H9 (cell line): Measurements from ENCODE around the gene GHR. TPM values are rescaled to one million over a fixed set of nuclear protein-coding genes. Genes with fewer than 3 reads are reported as not detected.

ENCODE experiments used
- DNase-seq: peaks from one replicate; pipeline ENCODE4 v3.0.0-alpha.2; 2017
- H2AFZ ChIP-seq: one replicate; pipeline ENCODE4 v1.6.1; 2013; ENCODE audit warnings: mild to moderate bottlenecking, low read length, control low read depth, moderate library complexity
- H2AK5ac ChIP-seq: 2 replicates; pipeline ENCODE4 v1.6.1; 2013; ENCODE audit warnings: low read length, control low read depth, mixed read lengths; ENCODE audit not compliant: insufficient read length
- H2BK120ac ChIP-seq: one replicate; pipeline ENCODE4 v1.6.1; 2013; ENCODE audit warnings: low read depth, mild to moderate bottlenecking, low read length, control low read depth, inconsistent platforms; ENCODE audit not compliant: poor library complexity, severe bottlenecking
- H2BK12ac ChIP-seq: 2 replicates; pipeline ENCODE4 v1.6.1; 2013; ENCODE audit warnings: low read length, control low read depth, mixed read lengths, low read depth; ENCODE audit not compliant: insufficient read length
- H2BK15ac ChIP-seq: 2 replicates; pipeline ENCODE4 v1.6.1; 2013; ENCODE audit warnings: low read depth, low read length, control low read depth
- H2BK20ac ChIP-seq: one replicate; pipeline ENCODE4 v1.6.1; 2013; ENCODE audit warnings: low read depth, mild to moderate bottlenecking, low read length, control low read depth, inconsistent platforms; ENCODE audit not compliant: poor library complexity, severe bottlenecking
- H2BK5ac ChIP-seq: 2 replicates; pipeline ENCODE4 v1.6.1; 2013; ENCODE audit warnings: low read length, control low read depth, mixed read lengths; ENCODE audit not compliant: insufficient read length
- H3K14ac ChIP-seq: 2 replicates; pipeline ENCODE4 v1.6.1; 2013; ENCODE audit warnings: low read length, control low read depth; ENCODE audit not compliant: insufficient read depth
- H3K18ac ChIP-seq: 2 replicates; pipeline ENCODE4 v1.6.1; 2013; ENCODE audit warnings: low read depth, mild to moderate bottlenecking, mixed read lengths, low read length, control low read depth; ENCODE audit not compliant: insufficient read length
- H3K23ac ChIP-seq: 2 replicates; pipeline ENCODE4 v1.6.1; 2013; ENCODE audit warnings: low read length, control low read depth, mixed read lengths, low read depth; ENCODE audit not compliant: insufficient read length
- H3K23me2 ChIP-seq: 2 replicates; pipeline ENCODE4 v1.6.1; 2013; ENCODE audit warnings: low read depth, mild to moderate bottlenecking, mixed read lengths, low read length, control low read depth; ENCODE audit not compliant: insufficient read length, poor library complexity, severe bottlenecking
- H3K27ac ChIP-seq: 2 replicates; pipeline ENCODE4 v1.5.1; 2013; ENCODE audit warnings: low read length, control low read depth, mixed read lengths, low read depth; ENCODE audit not compliant: insufficient read length
- H3K27me3 ChIP-seq: 2 replicates; pipeline ENCODE4 v1.6.1; 2013; ENCODE audit warnings: low read length, control low read depth, inconsistent platforms; ENCODE audit not compliant: insufficient read depth
- H3K4ac ChIP-seq: 2 replicates; pipeline ENCODE4 v1.6.1; 2013; ENCODE audit warnings: low read depth, mild to moderate bottlenecking, control low read depth, inconsistent platforms, low read length, moderate library complexity
- H3K4me1 ChIP-seq: 2 replicates; pipeline ENCODE4 v1.6.1; 2013; ENCODE audit warnings: low read length, control low read depth, inconsistent platforms; ENCODE audit not compliant: insufficient read depth
- H3K4me2 ChIP-seq: 2 replicates; pipeline ENCODE4 v1.6.1; 2013; ENCODE audit warnings: low read length, control low read depth, mixed read lengths; ENCODE audit not compliant: insufficient read length, insufficient read depth
- H3K56ac ChIP-seq: 2 replicates; pipeline ENCODE4 v1.6.1; 2013; ENCODE audit warnings: low read depth, mild to moderate bottlenecking, mixed read lengths, low read length, control low read depth; ENCODE audit not compliant: insufficient read length
- H3K79me1 ChIP-seq: 2 replicates; pipeline ENCODE4 v1.6.1; 2013; ENCODE audit warnings: low read depth, mild to moderate bottlenecking, moderate library complexity, low read length, control low read depth, inconsistent platforms; ENCODE audit not compliant: insufficient read depth, poor library complexity, severe bottlenecking
- H3K79me2 ChIP-seq: 2 replicates; pipeline ENCODE4 v1.6.1; 2013; ENCODE audit warnings: low read length, control low read depth, inconsistent platforms; ENCODE audit not compliant: insufficient read depth
- H3K9ac ChIP-seq: 2 replicates; pipeline ENCODE4 v1.6.1; 2013; ENCODE audit warnings: low read length, control low read depth, mixed read lengths; ENCODE audit not compliant: insufficient read length; ENCODE audit errors: extremely low read depth
- H3K9me3 ChIP-seq: one replicate; pipeline ENCODE4 v1.6.1; 2013; ENCODE audit warnings: low read depth, low read length, inconsistent platforms; ENCODE audit not compliant: control insufficient read depth
- H3T11ph ChIP-seq: one replicate; pipeline ENCODE4 v1.6.1; 2013; ENCODE audit warnings: mild to moderate bottlenecking, low read length, control low read depth, inconsistent platforms
- H4K20me1 ChIP-seq: one replicate; pipeline ENCODE4 v1.6.1; 2013; ENCODE audit not compliant: control insufficient read depth, insufficient read length, insufficient read depth
- H4K5ac ChIP-seq: 2 replicates; pipeline ENCODE4 v1.6.1; 2013; ENCODE audit warnings: low read depth, mild to moderate bottlenecking, mixed read lengths, low read length, control low read depth; ENCODE audit not compliant: insufficient read length
- H4K8ac ChIP-seq: replicated peaks from 2 replicates; pipeline ENCODE4 v1.6.1; 2013; ENCODE audit warnings: low read length, control low read depth, mixed read lengths, low read depth; ENCODE audit not compliant: insufficient read length
- H4K91ac ChIP-seq: 2 replicates; pipeline ENCODE4 v1.6.1; 2013; ENCODE audit warnings: low read depth, mild to moderate bottlenecking, moderate library complexity, mixed read lengths, low read length, control low read depth; ENCODE audit not compliant: insufficient read length
- H3K27ac Mint-ChIP-seq, 3 experiments: 2 replicates in 2 of 3; 3 replicates in 1 of 3; pipeline ENCODE4 v1.8.0; 2020 to 2021; ENCODE audit warnings: mixed read lengths in 3 of 3, mild to moderate bottlenecking in 1 of 3, moderate library complexity in 1 of 3
- H3K27me3 Mint-ChIP-seq: 2 replicates; pipeline ENCODE4 v1.8.0; 2021; ENCODE audit warnings: low read depth, mild to moderate bottlenecking, moderate library complexity, mixed read lengths
- H3K36me3 Mint-ChIP-seq, 3 experiments: 2 replicates in 2 of 3; 3 replicates in 1 of 3; pipeline ENCODE4 v1.8.0; 2020 to 2021; ENCODE audit warnings: low read depth in 3 of 3, mixed read lengths in 3 of 3; ENCODE audit not compliant: insufficient read depth in 1 of 3
- H3K4me1 Mint-ChIP-seq, 2 experiments: 2 replicates each; pipeline ENCODE4 v1.8.0; 2020; ENCODE audit warnings: mixed read lengths in 2 of 2
- H3K4me3 Mint-ChIP-seq, 2 experiments: 2 replicates in 1 of 2; 3 replicates in 1 of 2; pipeline ENCODE4 v1.8.0; 2020 to 2021; ENCODE audit warnings: mild to moderate bottlenecking in 2 of 2, mixed read lengths in 2 of 2, moderate library complexity in 1 of 2
- H3K9me3 Mint-ChIP-seq, 2 experiments: 2 replicates in 1 of 2; 3 replicates in 1 of 2; pipeline ENCODE4 v1.8.0; 2020; ENCODE audit warnings: mild to moderate bottlenecking in 2 of 2, mixed read lengths in 2 of 2, moderate library complexity in 1 of 2
- WGBS: extraction: QIAGEN DNeasy Blood & Tissue Kit; methylation state at CpG from one replicate; pipeline ENCODE4 v1.1.7; 2013; ENCODE audit warnings: missing lambda C conversion rate, low lambda C conversion rate, mixed read lengths; ENCODE audit not compliant: insufficient read length; ENCODE audit errors: extremely low coverage; 5-methylcytosine and 5-hydroxymethylcytosine counted together
- total RNA-seq: library from RNA; stranded (reverse); gene quantifications from 2 replicates; pipeline ENCODE4 v1.2.1, GENCODE V29; 2021
- TF ChIP-seq, protein P1 (sequence below): fragments of 200-600 bp; sonication (generic); conservative IDR thresholded peaks from 3 replicates; pipeline ENCODE4 v1.8.0; 2021; ENCODE audit warnings: antibody characterized with exemption, mild to moderate bottlenecking

GHR gene
- total RNA-seq, 1 experiment from 2014 or later = 0.20 TPM

DNA sequence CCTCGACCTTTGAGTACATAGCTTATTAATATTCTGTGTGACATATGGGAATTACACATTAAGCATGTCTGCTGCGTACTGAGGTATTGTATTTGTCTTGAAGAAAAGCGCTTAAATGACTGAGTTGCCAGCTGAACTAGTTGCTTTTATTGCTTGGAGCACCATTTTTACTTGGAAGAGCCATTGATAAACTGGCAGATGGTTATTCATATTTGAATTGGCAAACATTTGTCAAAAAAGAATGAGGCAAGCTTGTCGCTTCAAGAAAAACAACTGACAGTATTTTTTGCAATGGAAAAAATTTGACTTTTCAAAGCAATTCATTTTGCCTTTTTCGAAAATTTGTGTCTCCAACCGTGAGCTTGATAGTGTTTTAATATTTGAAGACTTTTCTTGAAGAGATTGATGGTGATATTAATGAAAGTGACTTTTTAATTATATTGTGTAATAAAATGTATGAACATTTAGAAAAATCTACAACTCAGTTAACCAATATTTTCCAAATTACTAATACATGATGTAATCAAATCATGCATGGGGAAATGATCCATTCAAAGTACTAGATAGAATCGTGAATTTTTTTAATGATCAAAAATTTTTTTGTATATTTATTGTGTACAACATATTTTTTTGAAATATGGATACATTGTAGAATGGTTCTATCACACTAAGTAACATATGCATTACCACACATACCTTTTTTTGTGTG is 278.3 kb downstream of the GHR start:
- Histone ChIP-seq H3K27ac (no peak overlapping the region), H2AFZ (no peak overlapping the region), H2BK20ac (no peak overlapping the region), H2BK12ac (no peak overlapping the region), H3K4me2 (no peak overlapping the region), H4K5ac (no peak overlapping the region), H3K79me2 (no peaks in the 10 kb centered on the region), H4K91ac (no peak overlapping the region), H3K9ac (no peak overlapping the region), H3K14ac (no peak overlapping the region), H2BK120ac (no peak overlapping the region), H3K9me3 (no peaks in the 10 kb centered on the region), H2BK15ac (no peak overlapping the region), H4K8ac (no peak overlapping the region), H3K4ac (no peak overlapping the region), H3K56ac (no peak overlapping the region), H3K23ac (no peak overlapping the region), H2AK5ac (no peak overlapping the region), H3K18ac (no peak overlapping the region), H2BK5ac (no peak overlapping the region), H3K23me2 (no peaks in the 10 kb centered on the region), H3K27me3 (no peaks in the 10 kb centered on the region), H3K79me1 (no peaks in the 10 kb centered on the region), H3T11ph (no peak overlapping the region), H3K4me1 (no peaks in the 10 kb centered on the region), H4K20me1 (no peaks in the 10 kb centered on the region)
- H3K27me3 Mint-ChIP-seq = no peaks in the 10 kb centered on the region
- H3K9me3 Mint-ChIP-seq = peaks cover 17 to 27% of the 10 kb centered on the region in 2 experiments; a peak in 4 of 5 replicates
- H3K27ac Mint-ChIP-seq = no peak overlapping the region
- H3K4me1 Mint-ChIP-seq = no peaks in the 10 kb centered on the region
- no CpG with 5 or more reads among the region's 7 CpGs for WGBS
- H3K4me3 Mint-ChIP-seq = no peak overlapping the region
- peaks cover 0 to 1% (median 0%) of the 10 kb centered on the region in 3 experiments; a peak in 1 of 7 replicates for H3K36me3 Mint-ChIP-seq
- no peak for DNase-seq
- TF ChIP-seq, protein P1, sequence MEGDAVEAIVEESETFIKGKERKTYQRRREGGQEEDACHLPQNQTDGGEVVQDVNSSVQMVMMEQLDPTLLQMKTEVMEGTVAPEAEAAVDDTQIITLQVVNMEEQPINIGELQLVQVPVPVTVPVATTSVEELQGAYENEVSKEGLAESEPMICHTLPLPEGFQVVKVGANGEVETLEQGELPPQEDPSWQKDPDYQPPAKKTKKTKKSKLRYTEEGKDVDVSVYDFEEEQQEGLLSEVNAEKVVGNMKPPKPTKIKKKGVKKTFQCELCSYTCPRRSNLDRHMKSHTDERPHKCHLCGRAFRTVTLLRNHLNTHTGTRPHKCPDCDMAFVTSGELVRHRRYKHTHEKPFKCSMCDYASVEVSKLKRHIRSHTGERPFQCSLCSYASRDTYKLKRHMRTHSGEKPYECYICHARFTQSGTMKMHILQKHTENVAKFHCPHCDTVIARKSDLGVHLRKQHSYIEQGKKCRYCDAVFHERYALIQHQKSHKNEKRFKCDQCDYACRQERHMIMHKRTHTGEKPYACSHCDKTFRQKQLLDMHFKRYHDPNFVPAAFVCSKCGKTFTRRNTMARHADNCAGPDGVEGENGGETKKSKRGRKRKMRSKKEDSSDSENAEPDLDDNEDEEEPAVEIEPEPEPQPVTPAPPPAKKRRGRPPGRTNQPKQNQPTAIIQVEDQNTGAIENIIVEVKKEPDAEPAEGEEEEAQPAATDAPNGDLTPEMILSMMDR = no peak
